Stimulated activated CD8-positive, alpha-beta memory T cell treated with anti-CD3 and anti-CD28 coated beads, Interleukin-12 subunit alpha, Interleukin-12 subunit beta, amount 100 ng/mL, for 4 hours (primary cell): ENCODE data around the gene TPM3.
"Not testable (repeated sequence)": the region's sequence is repeated elsewhere in the genome, so short reads cannot be mapped to it uniquely, and the experiment has no call there.

Experiments
- DNase-seq: peaks from one replicate; pipeline ENCODE4 v3.0.0-alpha.2; 2020; ENCODE audit warnings: low read depth

The TPM3 gene

GRCh38 chr1:154166207-154166606 lies 25.7 kb downstream of the TPM3 start:
- DNase-seq: no peak

- no peak for DNase-seq
Observed at GRCh38 chr1:154159554-154159953, 32.3 kb downstream of the TPM3 start.

- DNase-seq: no peak
Observed at GRCh38 chr1:154158307-154159125, 33.4 kb downstream of the TPM3 start.

GRCh38 chr1:154157520-154158306 lies 34.2 kb downstream of the TPM3 start:
- DNase-seq: peak; percentile 44

GRCh38 chr1:154155251-154155650 lies 36.6 kb downstream of the TPM3 start:
- no peak for DNase-seq

- DNase-seq: no peak
Observed at GRCh38 chr1:154154534-154155191, 37.2 kb downstream of the TPM3 start, which contains the start of gene NUP210L. NUP210L (minus strand) TSS chr1:154155073.

- no peak for DNase-seq
Observed at GRCh38 chr1:154154053-154154452, 37.8 kb downstream of the TPM3 start.

GRCh38 chr1:154151311-154151710 lies 40.6 kb downstream of the TPM3 start:
- DNase-seq: no peak

- DNase-seq: no peak
Observed at GRCh38 chr1:154148807-154149206, 43.1 kb downstream of the TPM3 start.

- DNase-seq: not testable (repeated sequence)
Observed at GRCh38 chr1:154147505-154147904, 44.4 kb downstream of the TPM3 start.

- DNase-seq: no peak
Observed at GRCh38 chr1:154145986-154146385, 45.9 kb downstream of the TPM3 start.

- DNase-seq: no peak
Observed at GRCh38 chr1:154142358-154142757, 49.5 kb downstream of the TPM3 start.

- no peak for DNase-seq
Observed at GRCh38 chr1:154141240-154141639, 50.7 kb downstream of the TPM3 start.

- no peak for DNase-seq
Observed at GRCh38 chr1:154137888-154138287, 54.0 kb downstream of the TPM3 start.

- DNase-seq: no peak
Observed at GRCh38 chr1:154133256-154133655, 58.6 kb downstream of the TPM3 start.

GRCh38 chr1:154129391-154129970 lies 62.4 kb downstream of the TPM3 start:
- DNase-seq: no peak

- not testable (repeated sequence) for DNase-seq
Observed at GRCh38 chr1:154123205-154123604, 68.7 kb downstream of the TPM3 start.

- no peak for DNase-seq
Observed at GRCh38 chr1:154117642-154118041, 74.3 kb downstream of the TPM3 start.

GRCh38 chr1:154115180-154115579 lies 76.7 kb downstream of the TPM3 start:
- DNase-seq: no peak
